Measurements from ENCODE around the gene ARAP2. TPM values are rescaled to one million over a fixed set of nuclear protein-coding genes. Genes with fewer than 3 reads are reported as not detected.

The ARAP2 gene
- total and polyA plus RNA-seq, 9 of the 15 experiments (the other 6 are each of a cell fraction or from before 2014, with no cell fraction given) = 0.03 to 0.35 (median 0.11) TPM; not detected in 4

DNA sequence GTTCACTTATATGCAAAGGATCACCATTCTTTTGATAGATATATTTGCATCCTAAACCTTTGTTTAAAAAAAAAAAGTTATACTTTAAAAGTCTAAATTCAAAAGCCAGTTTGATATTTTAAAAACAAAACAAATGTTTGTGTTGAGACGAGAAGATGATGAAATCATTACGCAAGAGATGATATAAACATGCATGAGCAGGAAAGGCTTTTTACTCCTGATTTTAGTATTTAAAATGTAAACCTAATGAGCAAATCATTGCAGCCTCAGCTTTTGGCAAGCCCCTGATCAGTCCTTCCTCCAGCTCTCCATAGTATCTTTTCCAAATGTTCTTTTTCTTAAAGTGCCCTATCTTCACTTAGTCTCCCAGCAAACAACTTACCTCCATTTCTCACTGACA is 115.6 kb downstream of the ARAP2 start (continued):
- TF ChIP-seq, protein P1, sequence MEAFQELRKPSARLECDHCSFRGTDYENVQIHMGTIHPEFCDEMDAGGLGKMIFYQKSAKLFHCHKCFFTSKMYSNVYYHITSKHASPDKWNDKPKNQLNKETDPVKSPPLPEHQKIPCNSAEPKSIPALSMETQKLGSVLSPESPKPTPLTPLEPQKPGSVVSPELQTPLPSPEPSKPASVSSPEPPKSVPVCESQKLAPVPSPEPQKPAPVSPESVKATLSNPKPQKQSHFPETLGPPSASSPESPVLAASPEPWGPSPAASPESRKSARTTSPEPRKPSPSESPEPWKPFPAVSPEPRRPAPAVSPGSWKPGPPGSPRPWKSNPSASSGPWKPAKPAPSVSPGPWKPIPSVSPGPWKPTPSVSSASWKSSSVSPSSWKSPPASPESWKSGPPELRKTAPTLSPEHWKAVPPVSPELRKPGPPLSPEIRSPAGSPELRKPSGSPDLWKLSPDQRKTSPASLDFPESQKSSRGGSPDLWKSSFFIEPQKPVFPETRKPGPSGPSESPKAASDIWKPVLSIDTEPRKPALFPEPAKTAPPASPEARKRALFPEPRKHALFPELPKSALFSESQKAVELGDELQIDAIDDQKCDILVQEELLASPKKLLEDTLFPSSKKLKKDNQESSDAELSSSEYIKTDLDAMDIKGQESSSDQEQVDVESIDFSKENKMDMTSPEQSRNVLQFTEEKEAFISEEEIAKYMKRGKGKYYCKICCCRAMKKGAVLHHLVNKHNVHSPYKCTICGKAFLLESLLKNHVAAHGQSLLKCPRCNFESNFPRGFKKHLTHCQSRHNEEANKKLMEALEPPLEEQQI (IDR thresholded peaks at IDR 0.05) = no peak
- peak; percentile 52; the same call in 1 of the 2 replicates for TF ChIP-seq ZSCAN32 (CRISPR knock-in tag; IDR thresholded peaks at IDR 0.05)
- no peak for TF ChIP-seq CBX5 (IDR thresholded peaks at IDR 0.05; ENCODE audit: borderline replicate concordance, low read depth)
- TF ChIP-seq CBX3 (IDR thresholded peaks at IDR 0.05; ENCODE audit: borderline replicate concordance in 1 of 2, low read length in 2 of 2) = no peak
- TF ChIP-seq, protein P2, sequence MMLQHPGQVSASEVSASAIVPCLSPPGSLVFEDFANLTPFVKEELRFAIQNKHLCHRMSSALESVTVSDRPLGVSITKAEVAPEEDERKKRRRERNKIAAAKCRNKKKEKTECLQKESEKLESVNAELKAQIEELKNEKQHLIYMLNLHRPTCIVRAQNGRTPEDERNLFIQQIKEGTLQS (IDR thresholded peaks at IDR 0.05) = peak; percentile 30; the same call in 1 of the 2 replicates
- TF ChIP-seq, protein P2 (CRISPR knock-in tag; conservative IDR thresholded peaks at IDR 0.05) = no peak
- no peak for TF ChIP-seq RFX7 (CRISPR knock-in tag; IDR thresholded peaks at IDR 0.05)
- no peak for TF ChIP-seq ZKSCAN3 (CRISPR knock-in tag; IDR thresholded peaks at IDR 0.05)

DNA sequence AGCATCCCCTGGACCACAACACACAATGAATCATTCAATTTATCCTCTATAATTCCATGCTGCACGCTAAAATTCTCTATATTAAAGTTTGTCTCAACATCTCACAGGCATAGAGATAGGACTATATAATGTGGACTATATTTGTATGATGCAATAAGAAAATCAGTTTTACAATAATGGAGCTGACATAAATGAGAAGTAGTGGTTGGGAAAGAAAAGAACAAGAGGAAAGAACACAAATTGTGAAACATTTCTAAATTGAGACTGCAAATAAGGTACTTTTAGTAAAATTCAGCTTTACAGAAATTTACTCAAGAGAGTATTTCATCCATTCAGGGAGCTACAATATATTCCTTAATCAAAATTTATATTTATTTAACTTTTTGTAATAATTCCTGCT is 120.4 kb downstream of the ARAP2 start:
- Histone ChIP-seq H3K4me2 (ENCODE audit: insufficient read depth, low read length) (no peak overlapping the region), H2AFZ (ENCODE audit: low read depth, low read length) (no peak overlapping the region), H3K9ac (ENCODE audit: insufficient read depth in 1 of 2, low read depth in 2 of 2, low read length in 2 of 2) (no peak overlapping the region), H3K4me1 (replicated peaks in 1 of 2; ENCODE audit: control insufficient read depth in 2 of 2, insufficient read depth in 2 of 2, low read length in 2 of 2) (no peaks in the 10 kb centered on the region), H3K9me3 (replicated peaks; ENCODE audit: control insufficient read depth, insufficient read depth, low read depth, low read length) (no peaks in the 10 kb centered on the region), H3K27ac (ENCODE audit: extremely low read depth, low read depth, low read length) (no peak overlapping the region), H4K20me1 (replicated peaks; ENCODE audit: control insufficient read depth, insufficient read depth, low read length) (no peaks in the 10 kb centered on the region), H3K79me2 (ENCODE audit: control insufficient read depth, insufficient read depth, low read length) (no peaks in the 10 kb centered on the region), H3K27me3 (ENCODE audit: control insufficient read depth in 2 of 2, insufficient read depth in 2 of 2, low read length in 2 of 2) (no peaks in the 10 kb centered on the region), H3K36me3 (ENCODE audit: control insufficient read depth, insufficient read depth, low read length) (no peaks in the 10 kb centered on the region), H3K9me1 (ENCODE audit: control insufficient read depth, insufficient read depth, low read length) (no peaks in the 10 kb centered on the region), H3K4me3 (no peak overlapping the region)
- CTCF ChIA-PET (ENCODE audit: low intra/inter-chr PET ratio) = no interaction called here
- POLR2A ChIA-PET = no interaction called here
- intact Hi-C loops (cut with micrococcal nuclease) (no loop called here), in situ Hi-C loops (cut with MboI) (no loop called here)
- FAIRE-seq (no peak), ATAC-seq (no peak), DNase-seq (ENCODE audit: extremely low read depth in 1 of 4, low spot score in 3 of 4) (no peak)
- 6% methylated on average over 1 of the region's 1 CpG for WGBS (ENCODE audit: insufficient coverage, low coverage, missing lambda C conversion rate)
- TF ChIP-seq BACH1 (tag; IDR thresholded peaks at IDR 0.05) (no peak), CEBPG (CRISPR knock-in tag; IDR thresholded peaks at IDR 0.05) (no peak), CEBPG (tag; conservative IDR thresholded peaks at IDR 0.05 in 1 of 2, IDR thresholded peaks at IDR 0.05 in 1 of 2) (peak in 1 of 2 experiments; percentile 32; a peak in 1 of 4 replicates), FOXP1 (CRISPR knock-in tag; IDR thresholded peaks at IDR 0.05) (no peak), RFX5 (IDR thresholded peaks at IDR 0.05; ENCODE audit: low read depth, low read length) (no peak), ZC3H11A (IDR thresholded peaks at IDR 0.05; ENCODE audit: low read depth, low read length) (no peak), SP2 (IDR thresholded peaks at IDR 0.05; ENCODE audit: extremely low read depth, low read depth, low read length, poor library complexity, severe bottlenecking) (no peak)
- TF ChIP-seq, protein P3, sequence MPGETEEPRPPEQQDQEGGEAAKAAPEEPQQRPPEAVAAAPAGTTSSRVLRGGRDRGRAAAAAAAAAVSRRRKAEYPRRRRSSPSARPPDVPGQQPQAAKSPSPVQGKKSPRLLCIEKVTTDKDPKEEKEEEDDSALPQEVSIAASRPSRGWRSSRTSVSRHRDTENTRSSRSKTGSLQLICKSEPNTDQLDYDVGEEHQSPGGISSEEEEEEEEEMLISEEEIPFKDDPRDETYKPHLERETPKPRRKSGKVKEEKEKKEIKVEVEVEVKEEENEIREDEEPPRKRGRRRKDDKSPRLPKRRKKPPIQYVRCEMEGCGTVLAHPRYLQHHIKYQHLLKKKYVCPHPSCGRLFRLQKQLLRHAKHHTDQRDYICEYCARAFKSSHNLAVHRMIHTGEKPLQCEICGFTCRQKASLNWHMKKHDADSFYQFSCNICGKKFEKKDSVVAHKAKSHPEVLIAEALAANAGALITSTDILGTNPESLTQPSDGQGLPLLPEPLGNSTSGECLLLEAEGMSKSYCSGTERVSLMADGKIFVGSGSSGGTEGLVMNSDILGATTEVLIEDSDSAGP (CRISPR knock-in tag; IDR thresholded peaks at IDR 0.05) = no peak
- BruUV-seq (replicated peaks) = no TSS peak
